CD14-positive monocyte (primary cell): ENCODE data around the gene ZSCAN2. TPM values are rescaled to one million over a fixed set of nuclear protein-coding genes. Genes with fewer than 3 reads are reported as not detected.

Experiments used
- DNase-seq, 3 donors: peaks; one replicate each; pipeline ENCODE4 v3.0.0-alpha.2; 2011 to 2022
- H2AFZ ChIP-seq: 2 replicates; pipeline ENCODE4 v1.6.0; 2012; ENCODE audit warnings: mild to moderate bottlenecking, low read depth, low read length, inconsistent platforms; ENCODE audit not compliant: insufficient read depth, poor library complexity, severe bottlenecking
- H3K27ac ChIP-seq, 2 donors: 1 replicate in 1 of 2; 2 replicates in 1 of 2; pipeline ENCODE4 v1.5.1; 2012 to 2013; ENCODE audit warnings: low read length in 2 of 2, control low read depth in 1 of 2, inconsistent platforms in 1 of 2, low read depth in 1 of 2, mild to moderate bottlenecking in 1 of 2
- H3K27me3 ChIP-seq, 2 donors: one replicate each; pipeline versions ENCODE4 v1.6.0 to v1.6.1; 2011 to 2013; ENCODE audit warnings: low read length in 2 of 2; ENCODE audit not compliant: control insufficient read depth in 2 of 2, insufficient read depth in 2 of 2
- H3K36me3 ChIP-seq, 2 donors: replicated peaks in 1 of 2; 1 replicate in 1 of 2; 2 replicates in 1 of 2; pipeline versions ENCODE4 v1.5.1 to v1.6.1; 2012 to 2013; ENCODE audit warnings: low read length in 2 of 2, control low read depth in 1 of 2, inconsistent platforms in 1 of 2, mild to moderate bottlenecking in 1 of 2; ENCODE audit not compliant: insufficient read depth in 2 of 2, control insufficient read depth in 1 of 2
- H3K4me1 ChIP-seq, 2 donors: 1 replicate in 1 of 2; 2 replicates in 1 of 2; pipeline versions ENCODE4 v1.5.1 to v1.6.1; 2012 to 2013; ENCODE audit warnings: low read length in 2 of 2, control low read depth in 1 of 2, inconsistent platforms in 1 of 2, mild to moderate bottlenecking in 1 of 2, moderate library complexity in 1 of 2; ENCODE audit not compliant: insufficient read depth in 2 of 2, control insufficient read depth in 1 of 2
- H3K4me2 ChIP-seq: replicated peaks from 2 replicates; pipeline ENCODE3; 2012; ENCODE audit warnings: low read length, moderate library complexity, mild to moderate bottlenecking; ENCODE audit not compliant: poor library complexity, severe bottlenecking; ENCODE audit errors: extremely low read depth
- H3K4me3 ChIP-seq, 3 experiments: fragments of 200-600 bp in 1 of 3; sonication (generic) in 1 of 3; replicated peaks in 1 of 3; 1 replicate in 2 of 3; 2 replicates in 1 of 3; pipeline ENCODE4 v1.5.1; 2011 to 2013; ENCODE audit warnings: low read length in 3 of 3, mild to moderate bottlenecking in 3 of 3, control low read depth in 2 of 3, low read depth in 2 of 3, inconsistent platforms in 1 of 3, moderate library complexity in 1 of 3
- H3K79me2 ChIP-seq: 2 replicates; pipeline ENCODE4 v1.6.0; 2012; ENCODE audit warnings: mild to moderate bottlenecking, control low read depth, inconsistent platforms, low read length, moderate library complexity; ENCODE audit not compliant: insufficient read depth
- H3K9ac ChIP-seq: 2 replicates; pipeline ENCODE4 v1.6.0; 2017; ENCODE audit warnings: low read length, mild to moderate bottlenecking; ENCODE audit not compliant: insufficient read depth, poor library complexity, severe bottlenecking
- H3K9me3 ChIP-seq, 2 donors: replicated peaks in 1 of 2; 1 replicate in 1 of 2; 2 replicates in 1 of 2; pipeline versions ENCODE4 v1.5.1 to v1.6.1; 2012 to 2013; ENCODE audit warnings: low read length in 2 of 2, control low read depth in 1 of 2; ENCODE audit not compliant: control insufficient read depth in 1 of 2, insufficient read depth in 1 of 2
- H4K20me1 ChIP-seq: 2 replicates; pipeline ENCODE4 v1.6.0; 2012; ENCODE audit warnings: mild to moderate bottlenecking, low read length, control low read depth, moderate library complexity; ENCODE audit not compliant: insufficient read depth
- H3K27ac Mint-ChIP-seq, 7 donors: one replicate each; pipeline ENCODE4 v1.8.0; 2020; ENCODE audit warnings: mild to moderate bottlenecking in 7 of 7, mixed read lengths in 7 of 7, moderate library complexity in 6 of 7, inconsistent platforms in 2 of 7
- H3K27me3 Mint-ChIP-seq, 3 donors: one replicate each; pipeline ENCODE4 v1.8.0; 2021 to 2022; ENCODE audit warnings: low read depth in 3 of 3, mild to moderate bottlenecking in 3 of 3, mixed read lengths in 3 of 3, moderate library complexity in 3 of 3, inconsistent platforms in 1 of 3
- H3K36me3 Mint-ChIP-seq, 2 donors: one replicate each; pipeline ENCODE4 v1.8.0; 2020; ENCODE audit warnings: mixed read lengths in 2 of 2, inconsistent platforms in 1 of 2, mild to moderate bottlenecking in 1 of 2
- H3K4me1 Mint-ChIP-seq: one replicate; pipeline ENCODE4 v1.8.0; 2020; ENCODE audit warnings: mild to moderate bottlenecking, mixed read lengths
- H3K4me3 Mint-ChIP-seq, 2 donors: one replicate each; pipeline ENCODE4 v1.8.0; 2020; ENCODE audit warnings: mild to moderate bottlenecking in 2 of 2, mixed read lengths in 2 of 2, moderate library complexity in 1 of 2
- H3K9me3 Mint-ChIP-seq, 7 donors: one replicate each; pipeline ENCODE4 v1.8.0; 2020 to 2022; ENCODE audit warnings: mixed read lengths in 7 of 7, mild to moderate bottlenecking in 6 of 7, moderate library complexity in 6 of 7, inconsistent platforms in 2 of 7
- WGBS: methylation state at CpG from one replicate; pipeline ENCODE4 v1.1.5; 2013; ENCODE audit warnings: missing lambda C conversion rate; ENCODE audit not compliant: insufficient coverage; 5-methylcytosine and 5-hydroxymethylcytosine counted together
- intact Hi-C, 2 donors: fragments of 100-400 bp; cut with micrococcal nuclease; formaldehyde crosslinking; loops; one replicate each; pipeline versions ENCODE4 v1.15.0 to v1.15.1; 2023
- polyA plus RNA-seq, 3 donors: library from polyadenylated mRNA; depleted of rRNA in 1 of 3; unstranded in 2 of 3; stranded (reverse) in 1 of 3; fragments of 300-500 nt in 2 of 3; fragments of >200 nt in 1 of 3; fragmentation: Illumina TruSeq in 2 of 3; gene quantifications; 1 replicate in 2 of 3; 2 replicates in 1 of 3; pipeline ENCODE4 v1.2.3, GENCODE V29; 2012 to 2021
- TF ChIP-seq, protein P1 (sequence below): fragments of 200-600 bp; IDR thresholded peaks from one replicate; pipeline ENCODE4 v1.8.0; 2022; ENCODE audit warnings: antibody characterized with exemption, mild to moderate bottlenecking

The ZSCAN2 gene
- polyA plus RNA-seq, 3 donors, result 1.7 to 6.1 (median 3.4) TPM

- Histone ChIP-seq H3K27me3 (no peaks in the 10 kb centered on the region), H3K36me3 (peaks cover 3 to 24% of the 10 kb centered on the region in 2 donors), H3K4me3 (no peak overlapping the region), H2AFZ (no peak overlapping the region), H3K27ac (no peak overlapping the region), H3K4me2 (no peak overlapping the region), H3K79me2 (peaks cover 12% of the 10 kb centered on the region), H4K20me1 (peaks cover 18% of the 10 kb centered on the region), H3K9me3 (no peaks in the 10 kb centered on the region), H3K9ac (no peak overlapping the region), H3K4me1 (peaks cover 31 to 39% of the 10 kb centered on the region in 2 donors)
- DNase-seq, result no peak
- WGBS, result 91% methylated on average over 7 of the region's 7 CpGs
- H3K4me1 Mint-ChIP-seq, result peaks cover 40% of the 10 kb centered on the region
- H3K27me3 Mint-ChIP-seq, result peaks cover 0 to 8% (median 8%) of the 10 kb centered on the region in 3 donors
- TF ChIP-seq, protein P1, sequence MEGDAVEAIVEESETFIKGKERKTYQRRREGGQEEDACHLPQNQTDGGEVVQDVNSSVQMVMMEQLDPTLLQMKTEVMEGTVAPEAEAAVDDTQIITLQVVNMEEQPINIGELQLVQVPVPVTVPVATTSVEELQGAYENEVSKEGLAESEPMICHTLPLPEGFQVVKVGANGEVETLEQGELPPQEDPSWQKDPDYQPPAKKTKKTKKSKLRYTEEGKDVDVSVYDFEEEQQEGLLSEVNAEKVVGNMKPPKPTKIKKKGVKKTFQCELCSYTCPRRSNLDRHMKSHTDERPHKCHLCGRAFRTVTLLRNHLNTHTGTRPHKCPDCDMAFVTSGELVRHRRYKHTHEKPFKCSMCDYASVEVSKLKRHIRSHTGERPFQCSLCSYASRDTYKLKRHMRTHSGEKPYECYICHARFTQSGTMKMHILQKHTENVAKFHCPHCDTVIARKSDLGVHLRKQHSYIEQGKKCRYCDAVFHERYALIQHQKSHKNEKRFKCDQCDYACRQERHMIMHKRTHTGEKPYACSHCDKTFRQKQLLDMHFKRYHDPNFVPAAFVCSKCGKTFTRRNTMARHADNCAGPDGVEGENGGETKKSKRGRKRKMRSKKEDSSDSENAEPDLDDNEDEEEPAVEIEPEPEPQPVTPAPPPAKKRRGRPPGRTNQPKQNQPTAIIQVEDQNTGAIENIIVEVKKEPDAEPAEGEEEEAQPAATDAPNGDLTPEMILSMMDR, result no peak
- intact Hi-C loops, result loop anchor here (5.0 to 10.0 kb wide), 4 partner anchors 58 to 115 kb away; partner anchors contain the start of genes SEC11A (in 1 of the 2) and ZNF592 (in 1 of the 2)
- H3K9me3 Mint-ChIP-seq, result peaks cover 0 to 1% (median 0%) of the 10 kb centered on the region in 7 donors
- H3K36me3 Mint-ChIP-seq, result peaks cover 12 to 29% of the 10 kb centered on the region in 2 donors
- peak overlapping the region; percentile 82 to 83 for H3K4me3 Mint-ChIP-seq
- no peak overlapping the region for H3K27ac Mint-ChIP-seq
Observed at GRCh38 chr15:84656972-84657371, 56.2 kb downstream of the ZSCAN2 start.

GRCh38 chr15:84657748-84658079 is 56.9 kb downstream of the ZSCAN2 start:
- Histone ChIP-seq H3K4me2 (peak overlapping the region; percentile 85), H2AFZ (peak overlapping the region; percentile 86), H3K27ac (no peak overlapping the region), H3K36me3 (peaks cover 0 to 22% of the 10 kb centered on the region in 2 donors), H3K27me3 (no peaks in the 10 kb centered on the region), H4K20me1 (peaks cover 18% of the 10 kb centered on the region), H3K9me3 (no peaks in the 10 kb centered on the region), H3K9ac (peak overlapping the region; percentile 58), H3K4me3 (peak overlapping the region; percentile 33 to 75 (median 41)), H3K79me2 (peaks cover 11% of the 10 kb centered on the region), H3K4me1 (peaks cover 31 to 37% of the 10 kb centered on the region in 2 donors)
- H3K4me1 Mint-ChIP-seq, result peaks cover 40% of the 10 kb centered on the region
- H3K27ac Mint-ChIP-seq, result no peak overlapping the region
- intact Hi-C loops, result loop anchor here (5.0 to 10.0 kb wide), 4 partner anchors 57 to 115 kb away; partner anchors contain the start of genes SEC11A (in 1 of the 2) and ZNF592 (in 1 of the 2)
- TF ChIP-seq, protein P1, result no peak
- peaks cover 10 to 29% of the 10 kb centered on the region in 2 donors for H3K36me3 Mint-ChIP-seq
- peaks cover 0 to 8% (median 8%) of the 10 kb centered on the region in 3 donors for H3K27me3 Mint-ChIP-seq
- H3K4me3 Mint-ChIP-seq, result peak overlapping the region; percentile 82 to 83
- WGBS, result 20% methylated on average over 14 of the region's 17 CpGs
- H3K9me3 Mint-ChIP-seq, result peaks cover 0 to 1% (median 0%) of the 10 kb centered on the region in 7 donors
- DNase-seq, result peak in 1 of 3 donors; percentile 9
